Measurements from ENCODE around the gene FRMD4A.

- no peak for TF ChIP-seq POLR2A (IDR thresholded peaks at IDR 0.05)
- no peak for TF ChIP-seq CTCF (IDR thresholded peaks at IDR 0.05 in 4 of 5, conservative IDR thresholded peaks at IDR 0.05 in 1 of 5)
These were observed 662.6 kb downstream of the FRMD4A start for GRCh38 chr10:13668126-13668525.
